ENCODE data around the gene PASD1. TPM values are rescaled to one million over a fixed set of nuclear protein-coding genes. Genes with fewer than 3 reads are reported as not detected.

PASD1 gene
- total RNA-seq, 2 donors from 2014 or later: not detected

DNA sequence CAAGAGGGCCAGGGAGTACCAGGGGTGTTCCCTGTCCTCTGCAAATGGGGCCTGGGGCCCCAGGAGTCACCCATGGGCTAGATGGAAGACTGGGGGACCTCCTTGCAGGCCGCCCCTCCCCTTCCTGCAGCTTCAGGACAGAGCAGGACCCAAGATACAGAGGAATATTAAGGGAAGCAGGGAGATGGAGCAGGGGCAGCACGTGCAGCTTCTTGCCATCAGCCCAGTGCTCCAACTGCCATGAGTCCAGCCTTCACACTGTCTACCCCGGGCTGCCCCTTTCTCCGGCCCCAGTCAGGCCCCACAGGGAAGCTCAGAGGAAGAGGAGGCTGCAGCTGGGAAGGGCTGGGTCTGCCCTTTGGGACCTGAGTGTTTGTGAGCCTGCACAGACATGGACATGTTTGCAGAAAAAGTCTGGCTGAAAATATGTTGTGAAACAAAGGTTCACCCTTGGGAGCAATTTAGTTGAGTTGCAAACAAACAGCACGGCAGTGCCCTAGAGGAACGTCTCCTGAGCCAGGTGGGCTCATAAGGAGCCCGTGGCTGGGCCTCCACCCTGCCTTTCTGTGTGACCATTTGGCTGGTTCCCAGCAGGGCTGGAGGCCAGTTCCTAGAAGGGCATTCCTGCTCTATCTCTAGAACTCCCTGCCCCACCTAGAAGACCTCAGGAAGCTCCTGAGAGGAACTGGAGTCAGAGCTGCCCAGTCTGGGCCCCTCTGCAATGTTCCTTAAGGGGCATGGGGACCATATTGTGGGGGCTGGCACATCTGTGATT, 161.3 kb downstream of the PASD1 start:
- ATAC-seq (ENCODE audit: insufficient number of reproducible peaks, low FRiP score, low read depth): no peak
- Histone ChIP-seq H3K4me3 (no peak overlapping the region), H3K4me1 (ENCODE audit: control insufficient read depth in 1 of 2, low read depth in 2 of 2) (no peaks in the 10 kb centered on the region), H3K27me3 (replicated peaks; ENCODE audit: insufficient read depth) (no peaks in the 10 kb centered on the region), H3K36me3 (no peaks in the 10 kb centered on the region), H3K27ac (no peak overlapping the region), H3K9me3 (no peaks in the 10 kb centered on the region)
- DNase-seq (ENCODE audit: low spot score): no peak
- TF ChIP-seq, protein P1, sequence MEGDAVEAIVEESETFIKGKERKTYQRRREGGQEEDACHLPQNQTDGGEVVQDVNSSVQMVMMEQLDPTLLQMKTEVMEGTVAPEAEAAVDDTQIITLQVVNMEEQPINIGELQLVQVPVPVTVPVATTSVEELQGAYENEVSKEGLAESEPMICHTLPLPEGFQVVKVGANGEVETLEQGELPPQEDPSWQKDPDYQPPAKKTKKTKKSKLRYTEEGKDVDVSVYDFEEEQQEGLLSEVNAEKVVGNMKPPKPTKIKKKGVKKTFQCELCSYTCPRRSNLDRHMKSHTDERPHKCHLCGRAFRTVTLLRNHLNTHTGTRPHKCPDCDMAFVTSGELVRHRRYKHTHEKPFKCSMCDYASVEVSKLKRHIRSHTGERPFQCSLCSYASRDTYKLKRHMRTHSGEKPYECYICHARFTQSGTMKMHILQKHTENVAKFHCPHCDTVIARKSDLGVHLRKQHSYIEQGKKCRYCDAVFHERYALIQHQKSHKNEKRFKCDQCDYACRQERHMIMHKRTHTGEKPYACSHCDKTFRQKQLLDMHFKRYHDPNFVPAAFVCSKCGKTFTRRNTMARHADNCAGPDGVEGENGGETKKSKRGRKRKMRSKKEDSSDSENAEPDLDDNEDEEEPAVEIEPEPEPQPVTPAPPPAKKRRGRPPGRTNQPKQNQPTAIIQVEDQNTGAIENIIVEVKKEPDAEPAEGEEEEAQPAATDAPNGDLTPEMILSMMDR (IDR thresholded peaks at IDR 0.05): no peak

DNA sequence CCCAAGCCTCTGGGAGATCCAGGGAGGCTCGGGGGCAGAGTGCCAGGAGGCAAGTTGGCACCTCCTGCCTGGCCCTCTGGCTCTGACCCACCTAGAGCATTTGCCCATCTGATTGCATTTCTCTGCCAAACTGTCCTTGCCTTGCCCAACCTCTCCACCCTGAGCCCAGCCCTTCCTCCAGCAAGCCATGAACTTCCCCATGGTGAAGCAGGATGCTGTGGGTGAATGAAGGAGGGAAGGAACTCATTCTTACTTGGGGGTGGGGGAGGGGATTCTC, 161.8 kb downstream of the PASD1 start:
- ATAC-seq (ENCODE audit: insufficient number of reproducible peaks, low FRiP score, low read depth): no peak
- H3K27me3 ChIP-seq (replicated peaks; ENCODE audit: insufficient read depth): no peaks in the 10 kb centered on the region
- DNase-seq (ENCODE audit: low spot score): no peak

More for the DNA sequence above, 161.8 kb downstream of the PASD1 start:
- Histone ChIP-seq H3K27ac (no peak overlapping the region), H3K9me3 (no peaks in the 10 kb centered on the region), H3K4me3 (no peak overlapping the region), H3K36me3 (no peaks in the 10 kb centered on the region), H3K4me1 (ENCODE audit: control insufficient read depth in 1 of 2, low read depth in 2 of 2) (no peaks in the 10 kb centered on the region)
- TF ChIP-seq, protein P1 (IDR thresholded peaks at IDR 0.05): no peak

Other genes starting within 250 kb of the PASD1 start
- 10 to 100 TPM; 22.2 to 39.3 TPM for gene VMA21, start 166.5 kb upstream of the PASD1 start, total RNA-seq
- gene PRRG3, start 131.8 kb downstream of the PASD1 start, total RNA-seq: under 1 TPM; 0.14 to 0.27 TPM
- gene FATE1, start 152.4 kb downstream of the PASD1 start, total RNA-seq: not detected
- not detected for gene CNGA2, start 171.1 kb downstream of the PASD1 start, total RNA-seq

Data from thoracic aorta (tissue), 2 donors.